ENCODE results near the gene PRPH. TPM values are rescaled to one million over a fixed set of nuclear protein-coding genes. Genes with fewer than 3 reads are reported as not detected.

Gene PRPH
- total and polyA plus RNA-seq, 2 of the 4 experiments (the other 2 are of a cell fraction), result not detected

DNA sequence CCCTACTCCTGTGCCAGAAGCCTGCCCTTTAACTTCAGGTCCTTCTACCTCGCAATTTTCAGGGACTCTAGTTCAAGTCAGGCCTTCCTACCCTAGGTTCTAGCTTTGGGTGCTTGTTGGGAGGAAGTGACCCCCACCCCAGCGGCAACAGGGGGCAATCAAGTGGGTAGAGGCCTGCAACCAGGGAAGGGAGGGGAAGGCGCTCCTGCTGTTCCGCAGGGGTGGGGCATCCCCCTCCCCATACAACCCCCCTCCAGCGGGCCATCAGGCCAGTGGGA, 204 bp upstream of the PRPH start:
- DNase-seq (no peak), ATAC-seq (ENCODE audit: low read depth) (no peak)
- Histone ChIP-seq H3K4me3 (ENCODE audit: insufficient read depth, low read depth, low read length) (no peak overlapping the region), H2AK5ac (ENCODE audit: low read depth, low read length) (no peak overlapping the region), H3K9me3 (ENCODE audit: control insufficient read depth, insufficient read depth, low read length) (peaks cover 6% of the 10 kb centered on the region; the same call in 1 of the 2 replicates), H4K8ac (ENCODE audit: low read depth in 2 of 2, low read length in 2 of 2) (no peak overlapping the region), H4K91ac (ENCODE audit: insufficient read depth, low read depth, low read length) (no peak overlapping the region), H3K9ac (ENCODE audit: low read depth, low read length) (no peak overlapping the region), H2BK5ac (ENCODE audit: low read depth, low read length, poor library complexity, severe bottlenecking) (no peak overlapping the region), H3K14ac (replicated peaks; ENCODE audit: low read depth, low read length) (no peak overlapping the region), H3K36me3 (ENCODE audit: control insufficient read depth, insufficient read depth, low read length) (no peaks in the 10 kb centered on the region), H3K18ac (ENCODE audit: low read depth, low read length) (no peak overlapping the region), H3K4me1 (ENCODE audit: control insufficient read depth, insufficient read depth, low read length) (peaks cover 7% of the 10 kb centered on the region), H3K23ac (ENCODE audit: low read depth, low read length) (no peak overlapping the region), H3K4me2 (ENCODE audit: low read depth, low read length) (no peak overlapping the region), H2AK9ac (replicated peaks; ENCODE audit: low read depth, low read length, poor library complexity) (no peak overlapping the region), H2BK120ac (ENCODE audit: low read depth, low read length) (no peak overlapping the region), H3K56ac (ENCODE audit: extremely low read depth, insufficient read depth, low read length) (no peak overlapping the region), H2BK15ac (ENCODE audit: low read depth, low read length) (no peak overlapping the region), H3K4ac (ENCODE audit: low read depth, low read length) (no peak overlapping the region), H2BK20ac (ENCODE audit: low read depth, low read length) (no peak overlapping the region), H3K9me1 (ENCODE audit: insufficient read depth, low read length) (no peaks in the 10 kb centered on the region), H4K5ac (ENCODE audit: low read depth, low read length) (no peak overlapping the region), H4K20me1 (ENCODE audit: insufficient read depth, low read length) (no peaks in the 10 kb centered on the region), H3K27me3 (ENCODE audit: control insufficient read depth, insufficient read depth, low read length) (peaks cover 61% of the 10 kb centered on the region), H3K27ac (ENCODE audit: insufficient read depth, low read length) (no peak overlapping the region), H3K79me1 (ENCODE audit: low read depth in 1 of 2, low read length in 2 of 2) (no peaks in the 10 kb centered on the region), H2AFZ (replicated peaks; ENCODE audit: low read length, poor library complexity) (no peak overlapping the region)
- no TSS peak for BruUV-seq (replicated peaks)
- dilution Hi-C loops (cut with HindIII; ENCODE audit: low sequenced_read_pairs, unreplicated experiment), result no loop called here
- ChIA-PET CTCF (interaction anchor here (0.5 to 1.5 kb wide), 2 partner anchors 62 to 190 kb away, joined by 4 to 5 read pairs; no protein-coding TSS in a partner anchor), POLR2A (ENCODE audit: unreplicated experiment) (no interaction called here)
- intact Hi-C loops (cut with micrococcal nuclease), result no loop called here
- no CpG with 5 or more reads among the region's 5 CpGs for WGBS, 2 experiments (ENCODE audit: extremely low coverage in 2 of 2, insufficient read length in 1 of 2)
- in situ Hi-C loops (cut with MboI; ENCODE audit: low sequenced_read_pairs), result no loop called here
- TF ChIP-seq, protein P1, sequence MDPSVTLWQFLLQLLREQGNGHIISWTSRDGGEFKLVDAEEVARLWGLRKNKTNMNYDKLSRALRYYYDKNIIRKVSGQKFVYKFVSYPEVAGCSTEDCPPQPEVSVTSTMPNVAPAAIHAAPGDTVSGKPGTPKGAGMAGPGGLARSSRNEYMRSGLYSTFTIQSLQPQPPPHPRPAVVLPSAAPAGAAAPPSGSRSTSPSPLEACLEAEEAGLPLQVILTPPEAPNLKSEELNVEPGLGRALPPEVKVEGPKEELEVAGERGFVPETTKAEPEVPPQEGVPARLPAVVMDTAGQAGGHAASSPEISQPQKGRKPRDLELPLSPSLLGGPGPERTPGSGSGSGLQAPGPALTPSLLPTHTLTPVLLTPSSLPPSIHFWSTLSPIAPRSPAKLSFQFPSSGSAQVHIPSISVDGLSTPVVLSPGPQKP (IDR thresholded peaks at IDR 0.05; ENCODE audit: borderline replicate concordance, low read depth, low read length), result no peak
- TF ChIP-seq NFE2L2 (IDR thresholded peaks at IDR 0.05; ENCODE audit: low read depth, low read length) (no peak), FOS (IDR thresholded peaks at IDR 0.05; ENCODE audit: low read depth, low read length) (no peak), SMC3 (IDR thresholded peaks at IDR 0.05; ENCODE audit: low read depth, low read length) (no peak), RAD21 (IDR thresholded peaks at IDR 0.05; ENCODE audit: low read length) (no peak), CEBPB (IDR thresholded peaks at IDR 0.05; ENCODE audit: low read depth, low read length) (no peak), POLR2A (IDR thresholded peaks at IDR 0.05; ENCODE audit: low read depth, low read length) (no peak)
- TF ChIP-seq, protein P2, sequence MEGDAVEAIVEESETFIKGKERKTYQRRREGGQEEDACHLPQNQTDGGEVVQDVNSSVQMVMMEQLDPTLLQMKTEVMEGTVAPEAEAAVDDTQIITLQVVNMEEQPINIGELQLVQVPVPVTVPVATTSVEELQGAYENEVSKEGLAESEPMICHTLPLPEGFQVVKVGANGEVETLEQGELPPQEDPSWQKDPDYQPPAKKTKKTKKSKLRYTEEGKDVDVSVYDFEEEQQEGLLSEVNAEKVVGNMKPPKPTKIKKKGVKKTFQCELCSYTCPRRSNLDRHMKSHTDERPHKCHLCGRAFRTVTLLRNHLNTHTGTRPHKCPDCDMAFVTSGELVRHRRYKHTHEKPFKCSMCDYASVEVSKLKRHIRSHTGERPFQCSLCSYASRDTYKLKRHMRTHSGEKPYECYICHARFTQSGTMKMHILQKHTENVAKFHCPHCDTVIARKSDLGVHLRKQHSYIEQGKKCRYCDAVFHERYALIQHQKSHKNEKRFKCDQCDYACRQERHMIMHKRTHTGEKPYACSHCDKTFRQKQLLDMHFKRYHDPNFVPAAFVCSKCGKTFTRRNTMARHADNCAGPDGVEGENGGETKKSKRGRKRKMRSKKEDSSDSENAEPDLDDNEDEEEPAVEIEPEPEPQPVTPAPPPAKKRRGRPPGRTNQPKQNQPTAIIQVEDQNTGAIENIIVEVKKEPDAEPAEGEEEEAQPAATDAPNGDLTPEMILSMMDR (conservative IDR thresholded peaks at IDR 0.05; ENCODE audit: low read depth, low read length), result no peak
